Non-pigmented ciliary epithelial cell (primary cell): Measurements from ENCODE around the gene TPRN.

Experiments
- DNase-seq: peaks from one replicate; pipeline ENCODE4 v3.0.0-alpha.2; 2010; ENCODE audit warnings: low read depth

TPRN gene

DNA sequence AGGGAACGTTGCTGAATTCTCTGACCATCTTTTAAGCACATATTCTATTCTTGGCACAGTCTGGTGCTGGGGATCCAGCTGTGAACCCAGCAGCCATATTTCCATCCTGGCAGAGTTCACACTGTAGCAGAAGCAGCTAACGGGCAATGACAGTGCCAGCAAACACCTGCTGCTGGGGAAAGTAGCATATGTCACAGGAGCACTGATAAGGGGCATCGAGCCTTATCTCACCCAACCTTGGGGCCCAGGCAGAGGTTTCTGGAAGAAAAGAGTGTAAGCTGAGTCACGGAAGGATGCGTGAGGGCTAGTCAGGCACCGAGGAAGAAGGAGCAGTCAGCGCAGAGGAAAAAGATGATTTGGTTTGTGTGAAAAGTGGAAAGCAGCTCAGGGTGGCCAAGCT is 6.1 kb upstream of the TPRN start:
- no peak for DNase-seq

- no peak for DNase-seq
Measured at GRCh38 chr9:137205126-137206069, 4.9 kb upstream of the TPRN start, which contains the start of the genes NDOR1 and TMEM203. Gene NDOR1, plus strand, starts transcription at chr9:137205700. Its CDS starts 78 bp downstream, at chr9:137205778. Gene TMEM203, minus strand, starts transcription at chr9:137205648. Its CDS starts 234 bp downstream, at chr9:137205414.

- no peak for DNase-seq
Measured at GRCh38 chr9:137204731-137205125, 4.2 kb upstream of the TPRN start.

GRCh38 chr9:137202966-137203365 is 2.4 kb upstream of the TPRN start:
- no peak for DNase-seq

DNA sequence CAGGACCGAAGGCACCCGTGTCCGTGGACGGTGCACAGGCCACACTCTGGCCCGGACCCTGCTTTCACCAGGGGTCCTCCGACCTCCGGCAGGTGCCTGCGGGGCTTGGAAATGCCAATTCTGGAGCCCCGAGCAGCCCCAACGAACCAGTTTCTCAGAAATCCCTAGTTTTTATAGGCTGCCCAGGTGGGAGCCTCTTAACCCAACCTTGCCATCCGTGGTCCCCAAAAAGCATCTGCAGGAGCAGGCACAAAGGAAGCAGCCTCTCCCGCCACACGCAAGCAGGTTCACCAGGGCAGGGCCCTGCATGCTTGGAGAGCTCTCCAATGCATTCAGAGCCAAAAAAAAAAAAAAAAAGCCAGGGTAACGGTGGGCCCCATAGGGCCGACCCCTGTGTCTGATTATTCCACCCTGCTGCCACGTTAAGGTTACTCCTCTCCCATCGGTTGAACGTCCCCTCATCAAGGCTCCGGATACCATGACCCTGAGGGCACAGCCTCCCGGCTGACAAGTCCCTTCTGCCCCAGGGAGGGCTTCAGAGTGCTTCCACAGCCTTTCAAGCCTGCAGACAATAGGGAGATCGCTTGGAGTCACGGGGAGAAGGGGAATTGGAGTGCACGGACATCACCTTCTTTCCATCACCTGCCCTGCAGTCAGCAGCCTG is 796 bp upstream of the TPRN start:
- no peak for DNase-seq

- no peak for DNase-seq
Measured at GRCh38 chr9:137199411-137200121, 975 bp downstream of the TPRN start.

DNA sequence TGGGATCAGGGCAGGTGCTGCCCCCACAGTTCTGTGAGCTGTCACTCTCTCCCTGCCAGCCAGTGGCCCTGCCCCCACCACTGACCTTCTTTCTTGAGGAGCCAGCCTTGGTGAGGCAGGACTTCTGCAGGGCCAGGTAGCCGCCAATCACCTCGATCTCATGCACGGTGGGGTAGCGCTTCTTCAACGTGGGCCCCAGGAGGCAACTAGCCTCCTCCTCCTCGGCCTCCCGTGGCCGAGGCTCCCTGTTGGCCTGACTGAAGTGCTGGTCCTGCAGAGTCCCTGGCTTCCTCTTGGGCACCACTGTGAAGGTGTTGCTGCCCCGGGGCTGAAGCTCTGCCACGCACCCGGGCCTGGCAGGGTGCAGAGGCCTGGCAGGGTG is 1.6 kb downstream of the TPRN start:
- no peak for DNase-seq

- no peak for DNase-seq
Measured at GRCh38 chr9:137198051-137198901, 2.3 kb downstream of the TPRN start.

GRCh38 chr9:137195525-137196220 is 4.9 kb downstream of the TPRN start:
- DNase-seq: no peak

DNA sequence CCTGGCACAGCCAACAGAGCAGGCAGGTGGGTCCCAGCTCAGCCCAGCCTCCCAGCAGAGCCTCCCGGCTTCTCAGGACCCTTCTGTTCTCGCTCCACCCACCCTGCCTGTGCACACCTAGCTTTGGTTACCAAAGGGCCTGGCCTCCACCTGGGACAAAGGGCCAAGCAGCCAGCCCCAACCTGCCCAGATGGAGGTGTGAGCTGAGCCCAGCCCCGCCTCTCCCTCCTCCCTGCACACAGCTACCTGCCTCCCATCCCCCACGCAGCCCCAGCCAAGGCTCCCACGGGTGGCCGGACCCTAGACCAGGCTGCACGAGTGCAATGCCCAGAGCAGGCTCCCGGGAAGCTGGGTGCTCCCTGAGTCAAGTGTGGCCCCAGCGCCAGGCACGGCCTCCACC is 5.6 kb downstream of the TPRN start:
- DNase-seq: no peak

DNA sequence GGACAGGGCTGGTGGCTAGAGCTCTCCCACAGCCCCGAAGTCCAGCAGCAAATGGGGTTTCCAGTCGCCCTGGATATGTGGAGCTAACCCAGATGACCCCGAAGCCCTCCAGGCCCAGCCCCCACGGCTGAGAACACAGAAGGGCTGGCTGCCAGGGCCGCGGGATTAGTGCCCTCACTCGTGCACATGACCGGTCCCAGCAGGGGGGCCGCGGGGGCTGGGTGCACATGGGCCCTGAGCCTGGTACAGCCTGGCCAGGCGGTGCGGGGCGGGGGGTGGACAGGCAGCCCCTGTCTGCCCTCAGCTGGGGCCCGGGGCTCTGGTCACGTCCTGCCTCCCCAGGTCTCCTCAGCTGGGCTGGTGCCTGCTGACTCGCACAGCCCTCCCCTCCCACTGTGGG is 6.2 kb downstream of the TPRN start:
- DNase-seq: no peak

- no peak for DNase-seq
Measured at GRCh38 chr9:137193771-137194170, 6.8 kb downstream of the TPRN start.

GRCh38 chr9:137192859-137193258 is 7.7 kb downstream of the TPRN start:
- no peak for DNase-seq

DNA sequence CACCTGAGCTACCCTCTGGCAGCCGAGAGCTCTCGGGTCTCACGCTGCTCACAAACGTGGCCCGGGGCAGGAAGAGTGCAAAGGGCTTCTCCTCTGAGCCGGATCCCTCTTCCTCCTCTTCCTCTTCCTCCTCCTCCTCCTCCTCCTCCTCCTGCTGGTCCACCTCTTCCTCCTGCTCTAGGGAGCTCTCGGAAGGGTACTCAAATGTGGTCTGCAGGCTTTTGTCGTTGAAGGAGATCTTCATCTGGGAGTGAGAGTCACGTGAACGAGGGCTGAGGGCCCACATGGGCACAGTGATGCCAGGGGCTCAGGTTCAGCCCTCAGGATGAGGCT is 8.1 kb downstream of the TPRN start:
- DNase-seq: no peak

DNA sequence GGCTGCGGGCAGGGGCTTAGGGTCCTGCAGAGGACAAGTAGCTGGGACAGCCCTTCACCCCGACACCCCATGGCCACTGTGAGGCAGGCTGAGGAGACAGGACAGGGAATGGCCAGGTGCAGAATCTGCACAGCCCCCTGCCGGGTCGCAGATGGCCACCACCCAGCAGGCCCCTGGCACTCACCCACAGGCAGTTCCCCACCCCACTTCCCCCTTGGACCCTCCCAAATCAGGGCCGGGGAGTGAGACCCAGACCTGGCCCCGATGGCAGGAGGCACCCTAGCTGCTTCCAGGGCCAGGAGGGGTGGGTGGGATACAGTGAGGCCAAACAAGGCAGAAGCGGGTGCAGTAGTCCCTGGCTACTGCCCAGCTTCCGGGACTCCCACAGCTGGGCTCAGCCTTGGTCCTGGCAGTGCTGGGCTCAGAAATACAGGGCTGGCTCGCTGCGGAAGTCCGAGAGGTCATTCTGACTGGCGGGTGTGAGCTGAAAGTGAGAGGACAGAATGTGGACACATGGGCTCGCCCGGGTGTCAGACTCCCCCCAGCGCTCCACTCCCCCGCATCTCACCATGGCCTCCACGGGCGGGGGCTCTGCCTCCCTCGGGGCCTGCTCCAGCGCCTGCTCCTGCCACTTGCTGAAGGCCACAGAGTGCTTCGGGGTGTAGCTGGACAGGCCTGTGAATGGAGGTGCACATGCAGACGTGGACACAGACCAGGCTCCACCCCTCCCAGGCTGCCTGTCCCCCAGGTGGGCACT is 8.7 kb downstream of the TPRN start:
- DNase-seq: no peak

GRCh38 chr9:137191245-137191644 is 9.3 kb downstream of the TPRN start:
- DNase-seq: no peak

- no peak for DNase-seq
Measured at GRCh38 chr9:137190315-137190856, 10.2 kb downstream of the TPRN start.

DNA sequence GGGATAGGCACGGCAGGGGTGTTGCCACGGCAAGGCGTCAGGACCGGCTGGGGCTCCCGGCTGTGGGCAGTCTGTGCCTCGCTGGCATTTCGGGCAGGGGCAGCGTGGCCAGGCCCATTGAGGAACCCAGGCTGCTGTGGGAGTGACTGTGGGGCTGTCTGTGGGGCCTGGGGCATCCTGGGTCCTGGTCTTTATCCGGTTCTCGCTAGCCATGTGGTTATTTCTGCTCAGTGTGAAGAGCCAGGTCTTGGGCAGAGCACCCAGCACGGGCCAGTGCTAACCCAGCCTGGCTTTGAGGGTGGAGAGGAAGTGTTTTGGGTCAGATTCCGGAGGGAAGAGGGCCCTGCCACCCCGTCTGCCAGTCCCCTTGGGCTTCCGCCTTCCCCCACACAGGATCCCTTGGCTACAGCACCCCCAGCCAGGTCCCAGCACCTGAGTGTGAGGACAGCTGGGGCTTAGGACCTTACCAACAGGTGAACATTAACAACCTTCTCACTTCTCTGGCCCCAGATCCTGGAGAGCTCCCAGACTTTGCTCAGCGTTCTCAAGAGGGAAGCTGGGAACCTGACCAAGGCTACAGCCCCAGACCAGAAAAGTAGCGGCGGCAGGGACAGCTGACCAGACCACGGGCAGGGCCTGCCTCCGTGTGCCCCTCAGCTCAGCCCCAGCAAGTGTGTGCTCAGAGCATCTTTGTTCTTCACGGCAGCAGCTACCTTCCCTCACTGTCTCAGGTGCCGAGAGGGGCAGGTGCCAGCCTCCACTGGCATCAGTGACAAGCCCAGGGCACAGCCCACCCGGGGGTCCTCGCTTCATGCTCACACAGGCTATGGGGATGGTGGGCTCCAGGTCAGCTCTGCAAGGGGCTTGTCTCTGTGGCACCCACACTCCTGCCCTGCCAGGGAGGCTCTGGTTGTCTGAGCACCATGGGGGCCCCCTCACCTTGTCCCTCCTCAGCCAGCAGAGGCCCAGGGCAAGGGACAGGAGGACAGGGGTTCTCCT is 10.9 kb downstream of the TPRN start:
- no peak for DNase-seq
